Measurements from ENCODE around the gene CFAP97D2.
"Not testable (repeated sequence)": the region's sequence is repeated elsewhere in the genome, so short reads cannot be mapped to it uniquely, and the experiment has no call there.

CFAP97D2 gene

DNA sequence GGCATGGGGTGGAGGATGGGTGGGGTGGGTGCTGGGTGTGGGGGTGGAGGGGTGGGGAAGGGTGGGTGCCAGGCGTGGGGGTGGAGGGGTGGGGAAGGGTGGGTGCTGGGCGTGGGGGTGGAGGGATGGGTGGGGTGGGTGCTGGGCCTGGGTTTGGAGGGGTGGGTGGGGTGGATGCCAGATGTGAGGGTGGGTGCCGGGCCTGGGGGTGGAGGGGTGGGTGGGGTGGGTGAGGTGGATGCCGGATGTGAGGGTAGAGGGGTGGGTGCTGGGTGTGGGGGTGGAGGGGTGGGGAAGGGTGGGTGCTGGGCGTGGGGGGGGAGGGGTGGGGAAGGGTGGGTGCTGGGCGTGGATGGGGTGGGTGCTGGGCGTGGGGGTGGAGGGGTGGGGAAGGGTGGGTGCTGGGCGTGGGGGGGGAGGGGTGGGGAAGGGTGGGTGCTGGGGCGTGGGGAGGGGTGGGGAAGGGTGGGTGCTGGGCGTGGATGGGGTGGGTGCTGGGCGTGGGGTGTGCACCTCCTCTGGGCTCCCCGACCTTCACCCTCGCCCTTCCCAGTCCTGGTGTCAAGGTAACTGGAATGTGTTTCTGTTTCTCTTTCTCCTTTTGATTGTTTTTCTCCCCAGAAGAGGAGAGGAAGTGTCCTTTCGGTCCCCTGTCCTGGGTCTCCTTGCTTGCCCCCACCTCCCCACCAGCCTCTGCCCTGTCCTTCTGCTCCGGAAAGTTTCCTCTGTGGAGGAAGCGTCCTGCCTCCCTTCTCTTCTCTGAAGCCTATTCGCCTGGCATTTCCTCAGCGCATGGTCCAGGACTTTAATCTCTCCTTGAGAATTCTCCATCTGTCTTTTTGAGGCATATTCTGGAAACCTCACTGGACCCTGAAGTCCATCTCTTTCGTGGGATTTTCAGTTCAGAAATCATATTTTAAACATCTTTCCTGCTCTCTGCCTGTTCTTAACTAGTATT lies 22.9 kb upstream of the CFAP97D2 start:
- no peak for FAIRE-seq
- DNase-seq (ENCODE audit: extremely low spot score, insufficient read length, low read depth) = no peak

DNA sequence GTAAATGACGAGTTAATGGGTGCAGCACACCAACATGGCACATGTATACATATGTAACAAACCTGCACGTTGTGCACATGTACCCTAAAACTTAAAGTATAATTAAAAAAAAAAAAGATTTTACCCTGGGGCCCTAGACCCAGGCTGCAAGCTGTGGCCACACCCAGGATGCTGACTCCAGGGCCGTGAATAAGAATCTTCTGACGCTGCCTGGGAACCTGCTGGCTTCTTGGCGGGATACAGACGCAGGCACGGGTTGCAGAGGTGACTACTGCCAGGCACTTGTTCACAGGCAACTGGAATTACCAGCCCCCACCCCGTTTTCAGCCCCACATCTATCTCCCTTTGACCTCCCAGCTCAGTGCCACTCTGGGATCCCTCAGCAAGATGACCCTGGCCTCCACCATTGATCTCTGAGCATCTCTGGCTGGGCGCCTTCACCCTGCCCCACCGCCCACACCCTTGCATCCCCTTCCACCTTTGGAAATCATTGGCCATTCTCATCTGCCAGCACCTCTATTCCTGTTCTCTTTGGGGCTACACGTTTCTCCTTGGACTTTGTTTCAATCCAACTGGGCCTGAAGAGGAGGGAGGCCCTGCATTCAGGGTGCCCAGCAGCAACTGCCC lies 21.1 kb upstream of the CFAP97D2 start:
- no peak for DNase-seq (ENCODE audit: extremely low spot score, insufficient read length, low read depth)
- FAIRE-seq = no peak

DNA sequence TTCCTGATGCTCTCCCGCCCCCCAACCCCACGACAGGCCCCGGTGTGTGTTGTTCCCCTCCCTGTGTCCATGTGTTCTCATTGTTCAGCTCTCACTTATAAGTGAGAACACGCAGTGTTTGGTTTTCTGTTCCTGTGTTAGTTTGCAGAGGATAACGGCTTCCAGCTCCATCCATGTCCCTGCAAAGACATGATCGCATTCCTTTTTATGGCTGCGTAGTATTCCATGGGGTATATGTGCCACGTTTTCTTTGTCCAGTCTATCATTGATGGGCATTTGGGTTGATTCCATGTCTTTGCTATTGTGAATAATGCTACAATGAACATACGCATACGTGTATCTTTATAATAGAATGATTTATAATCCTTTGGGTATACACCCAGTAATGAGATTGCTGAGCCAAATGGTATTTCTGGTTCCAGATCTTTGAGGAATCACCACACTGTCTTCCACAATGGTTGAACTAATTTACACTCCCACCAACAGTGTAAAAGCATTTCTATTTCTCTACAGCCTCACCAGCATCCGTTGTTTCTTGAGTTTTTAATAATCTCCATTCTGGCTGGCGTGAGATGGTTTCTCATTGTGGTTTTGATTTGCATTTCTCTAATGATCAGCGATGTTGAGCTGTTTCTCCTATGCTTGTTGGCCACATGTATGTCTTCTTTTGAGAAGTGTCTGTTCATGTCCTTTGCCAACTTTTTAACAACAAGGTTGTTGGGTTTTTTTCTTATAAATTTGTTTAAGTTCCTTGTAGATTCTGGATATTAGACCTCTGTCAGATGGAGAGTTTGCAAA lies 20.0 kb upstream of the CFAP97D2 start:
- not testable (repeated sequence) for DNase-seq (ENCODE audit: extremely low spot score, insufficient read length, low read depth)
- FAIRE-seq = peak; percentile 78

DNA sequence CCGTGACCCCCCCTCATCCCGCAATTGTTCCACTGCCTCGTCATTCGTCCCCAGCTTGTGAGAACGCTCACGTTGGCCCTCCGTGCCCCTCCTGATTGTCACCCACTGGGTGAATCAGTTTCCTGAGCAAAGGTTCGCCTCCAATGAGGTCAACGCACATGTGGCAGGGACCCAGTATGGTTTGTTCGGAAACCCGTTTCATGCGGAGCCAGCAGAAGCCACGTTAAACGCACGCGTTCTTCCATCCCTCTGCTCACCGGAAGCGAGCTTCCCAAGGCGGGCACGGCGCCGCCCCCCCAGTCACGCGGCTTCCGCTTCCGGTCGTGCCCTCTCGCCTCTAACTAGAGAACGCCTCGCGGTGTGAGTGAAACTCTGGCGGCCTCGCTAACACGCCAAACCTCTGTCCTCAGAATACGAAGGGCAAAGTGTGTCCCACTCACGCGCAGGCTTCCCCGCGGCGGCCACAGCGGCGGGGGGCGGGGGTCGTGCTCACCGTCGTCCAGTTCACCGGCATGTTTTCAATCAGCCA lies 18.0 kb upstream of the CFAP97D2 start:
- FAIRE-seq (no peak), DNase-seq (ENCODE audit: extremely low spot score, insufficient read length, low read depth) (no peak)

DNA sequence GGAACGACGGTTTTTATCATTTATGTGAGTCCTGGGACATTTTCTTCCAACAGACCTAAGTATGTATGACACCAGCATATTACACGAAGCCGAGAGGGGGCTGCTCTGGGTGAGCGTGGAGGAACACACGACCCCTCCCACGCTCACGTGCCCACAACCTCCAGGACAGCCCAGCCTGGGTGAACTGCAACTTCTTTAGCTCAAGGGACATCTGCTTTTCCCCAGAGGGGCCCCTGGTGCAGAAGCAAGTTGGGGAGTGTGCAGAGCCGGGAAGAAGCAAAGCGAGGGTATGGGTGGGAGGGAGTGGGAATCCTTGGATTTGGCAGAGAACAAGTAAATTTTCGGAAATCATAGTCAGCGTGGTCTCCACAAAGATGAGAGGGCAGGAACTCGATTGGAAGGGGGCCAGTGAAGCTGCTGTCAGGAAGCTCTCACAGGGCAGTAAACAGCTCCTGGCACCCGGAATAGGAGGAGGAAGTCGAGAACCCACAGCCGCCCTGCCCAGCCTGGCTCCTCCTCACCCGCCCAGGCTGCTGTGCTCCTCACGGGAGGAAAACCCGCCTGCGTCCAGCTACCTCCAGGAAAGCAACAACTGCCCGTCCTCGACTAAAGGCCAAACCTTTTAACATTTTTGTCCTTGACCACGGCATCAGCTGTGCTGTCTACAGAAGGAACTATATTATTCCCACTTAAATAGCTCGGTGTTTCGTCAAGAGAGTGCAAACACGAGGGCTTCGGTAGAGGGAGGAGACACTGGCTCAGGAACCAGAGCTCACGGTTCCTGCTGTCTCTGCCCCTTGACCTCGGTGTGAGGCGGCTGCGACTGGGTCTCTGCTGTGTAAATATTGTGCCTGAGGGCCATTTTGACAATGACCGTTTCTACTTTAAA lies 17.2 kb upstream of the CFAP97D2 start:
- no peak for FAIRE-seq
- DNase-seq (ENCODE audit: extremely low spot score, insufficient read length, low read depth) = no peak

DNA sequence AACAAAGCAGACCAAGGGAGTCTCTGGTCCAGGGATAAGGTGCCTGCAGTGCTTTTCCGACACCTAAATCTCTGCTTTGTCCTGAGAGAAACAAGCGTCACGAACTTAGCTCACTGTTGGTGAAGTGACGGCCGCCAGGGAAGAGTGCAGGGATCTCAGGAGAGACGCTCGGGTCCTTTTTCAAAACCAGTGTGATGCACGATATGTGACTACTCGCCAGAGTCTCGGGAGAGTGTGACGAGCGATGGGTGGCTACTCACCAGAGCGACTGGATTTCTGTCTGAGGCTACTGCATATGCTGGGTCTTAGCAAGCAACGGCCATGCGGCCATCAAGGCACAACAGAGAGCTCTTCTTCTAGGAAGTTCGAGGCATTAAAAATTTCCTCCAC lies 16.5 kb upstream of the CFAP97D2 start:
- DNase-seq (ENCODE audit: extremely low spot score, insufficient read length, low read depth) (no peak), FAIRE-seq (no peak)

DNA sequence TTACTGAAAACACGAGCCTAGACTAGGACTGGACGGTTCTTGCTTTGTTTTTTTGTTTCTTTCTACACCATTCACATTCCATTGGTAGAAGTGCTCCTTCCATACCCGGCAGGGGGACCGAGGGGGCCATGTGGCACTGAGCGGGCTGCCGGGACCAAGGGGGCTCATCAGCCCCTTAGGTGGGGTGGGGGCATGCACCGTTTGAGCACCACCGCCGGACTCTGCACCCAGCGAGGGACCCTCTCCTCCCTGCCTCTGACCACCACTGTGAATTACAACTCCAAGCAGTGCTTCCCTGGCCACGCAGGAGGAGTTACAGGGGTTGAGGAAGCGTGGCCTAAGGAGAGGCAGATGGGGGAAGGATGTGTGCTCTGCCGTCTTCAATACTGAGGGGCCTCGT lies 15.0 kb upstream of the CFAP97D2 start:
- FAIRE-seq (no peak), DNase-seq (ENCODE audit: extremely low spot score, insufficient read length, low read depth) (no peak)

DNA sequence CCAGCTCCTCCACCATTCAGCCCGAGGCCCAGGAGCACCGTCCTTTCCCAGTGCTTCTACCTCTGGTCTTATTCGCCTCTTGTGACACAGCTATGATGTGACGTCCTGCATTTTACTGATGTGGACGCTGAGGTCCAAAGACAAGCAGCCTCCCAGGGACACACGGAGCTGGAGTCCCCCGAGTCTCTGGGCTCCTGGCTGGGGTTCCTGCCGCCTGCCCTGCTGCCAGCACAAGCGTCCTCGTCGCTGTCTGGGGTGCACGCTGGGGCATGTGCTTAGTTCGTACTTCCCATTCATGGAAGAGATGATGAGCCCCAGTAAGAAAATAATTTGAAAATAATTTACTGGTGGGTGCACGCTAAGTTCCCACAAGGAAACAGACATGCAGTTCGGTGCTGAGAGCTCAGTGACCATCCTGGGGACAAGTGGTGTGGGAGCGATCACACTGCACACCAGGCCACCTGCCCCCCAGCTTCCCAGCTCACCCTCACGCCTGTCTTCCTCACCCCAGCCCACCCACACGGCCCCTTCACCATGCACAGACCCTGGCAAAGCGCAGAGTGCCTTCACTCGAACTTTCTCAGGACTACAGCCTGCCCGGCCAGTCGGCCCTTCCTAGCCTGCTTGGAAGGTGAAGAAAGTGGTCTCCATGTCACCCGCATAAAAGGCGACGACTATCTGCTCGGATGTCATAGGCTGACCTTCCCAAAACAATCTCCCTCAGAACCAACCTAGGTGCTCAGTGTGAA lies 14.2 kb upstream of the CFAP97D2 start:
- DNase-seq (ENCODE audit: extremely low spot score, insufficient read length, low read depth) (no peak), FAIRE-seq (no peak)

DNA sequence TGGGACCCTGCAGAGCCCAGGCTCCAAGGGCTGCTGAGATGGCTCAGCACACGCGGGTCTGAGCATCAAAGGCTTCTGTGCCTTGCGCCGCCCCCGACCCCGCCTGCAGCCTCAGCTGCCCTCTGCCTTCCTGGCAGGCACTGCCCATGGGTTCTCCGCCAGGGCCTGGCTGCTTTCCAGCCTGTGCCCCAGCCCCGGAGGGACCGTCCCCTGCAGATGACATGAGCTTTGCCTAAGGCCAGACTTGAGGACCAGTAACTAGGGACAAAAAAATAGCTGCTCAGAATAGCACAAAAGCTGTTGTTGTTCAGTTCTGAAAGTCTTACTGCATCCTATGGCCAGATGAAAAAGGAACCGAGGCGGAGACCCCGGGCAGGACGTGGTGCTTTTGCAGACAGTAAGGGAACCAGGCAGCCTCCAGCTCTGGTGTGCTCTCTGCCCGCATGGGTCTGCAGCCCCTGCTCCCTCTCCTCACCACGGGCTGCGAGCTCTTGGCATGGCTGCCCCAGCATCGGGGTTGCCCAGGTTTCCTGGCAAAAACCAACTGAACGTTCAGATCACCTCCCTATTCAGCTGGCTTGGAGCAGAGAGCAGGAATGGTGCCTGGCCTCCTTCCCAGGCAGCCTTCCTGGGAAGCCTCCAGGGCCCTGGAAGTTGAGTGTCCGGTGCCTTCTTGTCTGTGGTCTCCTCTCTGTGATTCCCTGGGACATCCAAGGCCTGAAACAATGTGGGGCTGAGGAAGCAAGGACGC lies 12.5 kb upstream of the CFAP97D2 start:
- DNase-seq (ENCODE audit: extremely low spot score, insufficient read length, low read depth) = no peak
- FAIRE-seq = no peak

DNA sequence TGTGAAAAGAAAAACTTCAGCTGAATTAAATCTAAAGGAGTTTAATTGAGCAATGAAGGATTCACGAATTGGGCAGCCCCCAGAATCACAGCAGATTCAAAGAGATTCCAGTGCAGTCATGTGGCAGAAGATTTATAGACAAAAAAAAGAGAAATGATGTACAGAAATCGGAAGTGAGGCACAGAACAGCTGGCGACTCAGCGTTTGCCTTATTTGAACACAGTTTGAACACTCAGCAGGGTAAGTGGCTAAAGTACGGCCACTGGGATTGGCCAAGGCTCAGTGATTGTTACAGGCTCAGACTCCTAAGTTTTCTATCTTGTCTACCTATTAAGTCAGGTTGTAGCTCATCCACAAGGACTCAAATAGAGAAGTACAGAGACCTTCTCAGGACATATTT lies 11.6 kb upstream of the CFAP97D2 start:
- DNase-seq (ENCODE audit: extremely low spot score, insufficient read length, low read depth) (no peak), FAIRE-seq (no peak)

DNA sequence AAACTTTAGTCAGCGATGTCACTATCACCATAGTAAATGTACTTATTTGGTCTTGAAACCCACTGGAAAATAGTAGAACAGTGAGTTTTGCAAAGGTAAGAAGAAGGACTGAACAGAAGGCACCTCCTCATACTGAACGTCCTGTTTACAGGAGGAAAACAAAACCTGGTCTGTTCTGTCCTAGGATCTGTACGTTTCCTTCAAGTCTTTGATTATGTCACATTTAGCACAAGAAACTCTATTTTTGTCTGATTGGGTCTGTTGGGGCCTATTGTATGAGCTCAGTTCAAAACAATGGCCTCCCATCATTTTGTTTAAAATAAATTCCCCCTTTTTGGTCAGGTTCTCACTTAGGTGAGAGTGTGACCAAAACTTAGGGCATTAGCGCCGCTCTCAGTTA lies 11.2 kb upstream of the CFAP97D2 start:
- FAIRE-seq (no peak), DNase-seq (ENCODE audit: extremely low spot score, insufficient read length, low read depth) (no peak)

DNA sequence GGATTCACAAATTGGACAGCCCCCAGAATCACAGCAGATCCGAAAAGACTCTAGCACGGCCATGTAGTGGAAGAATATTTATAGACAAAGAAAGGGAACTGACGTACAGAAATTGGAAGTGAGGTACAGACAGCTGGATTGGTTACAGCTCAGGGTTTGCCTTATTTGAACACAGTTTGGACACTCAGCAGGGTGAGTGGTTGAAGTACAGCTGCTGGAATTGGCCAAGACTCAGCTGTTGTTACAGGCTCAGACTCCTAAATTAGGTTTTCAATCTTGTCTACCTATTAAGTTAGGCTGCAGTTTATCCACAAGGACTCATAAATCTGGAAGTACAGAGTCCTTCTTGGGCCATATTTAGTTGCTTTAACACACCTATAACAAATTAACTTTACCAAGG lies 5.8 kb upstream of the CFAP97D2 start:
- FAIRE-seq = no peak
- no peak for DNase-seq (ENCODE audit: extremely low spot score, insufficient read length, low read depth)

DNA sequence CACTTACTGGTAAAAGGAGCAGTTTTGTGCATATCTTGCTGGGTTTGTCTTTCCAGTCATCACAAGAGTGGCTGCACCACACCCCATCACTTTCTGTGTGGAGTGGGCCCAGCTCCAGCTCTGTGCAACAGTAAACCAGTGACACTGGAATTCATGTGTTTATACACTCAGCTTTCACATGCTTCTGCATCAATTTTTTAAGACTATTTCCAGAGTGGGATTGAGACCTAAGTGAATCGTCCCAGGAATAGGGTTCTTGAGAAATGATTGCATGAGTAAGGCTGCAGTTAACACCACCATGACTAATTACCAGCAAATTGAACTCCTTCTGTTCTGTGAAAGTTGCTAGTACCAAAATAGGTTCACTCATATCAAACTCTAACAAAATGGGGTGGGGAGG lies 5.3 kb upstream of the CFAP97D2 start:
- no peak for FAIRE-seq
- no peak for DNase-seq (ENCODE audit: extremely low spot score, insufficient read length, low read depth)

DNA sequence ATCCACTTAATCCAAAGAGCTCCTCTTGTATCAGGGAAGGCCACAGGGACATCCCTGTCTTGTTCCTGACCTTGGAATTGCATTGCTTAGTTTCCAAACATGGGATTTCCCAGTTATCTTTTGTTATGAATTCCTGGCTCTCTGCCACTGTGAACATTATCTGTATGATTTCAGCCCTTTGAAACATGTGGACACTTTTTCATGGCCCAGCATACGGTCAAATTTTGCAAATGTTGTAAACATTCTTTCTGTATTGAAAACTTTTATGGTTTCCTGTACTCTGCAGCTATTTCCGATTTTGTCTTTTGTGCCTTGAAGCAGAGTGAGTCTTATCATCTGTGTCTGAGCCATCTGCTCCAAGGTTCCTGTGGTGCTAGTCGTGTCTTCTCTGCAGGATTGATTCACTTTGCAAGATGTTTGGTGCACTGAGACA lies 4.5 kb upstream of the CFAP97D2 start:
- FAIRE-seq (no peak), DNase-seq (ENCODE audit: extremely low spot score, insufficient read length, low read depth) (no peak)

DNA sequence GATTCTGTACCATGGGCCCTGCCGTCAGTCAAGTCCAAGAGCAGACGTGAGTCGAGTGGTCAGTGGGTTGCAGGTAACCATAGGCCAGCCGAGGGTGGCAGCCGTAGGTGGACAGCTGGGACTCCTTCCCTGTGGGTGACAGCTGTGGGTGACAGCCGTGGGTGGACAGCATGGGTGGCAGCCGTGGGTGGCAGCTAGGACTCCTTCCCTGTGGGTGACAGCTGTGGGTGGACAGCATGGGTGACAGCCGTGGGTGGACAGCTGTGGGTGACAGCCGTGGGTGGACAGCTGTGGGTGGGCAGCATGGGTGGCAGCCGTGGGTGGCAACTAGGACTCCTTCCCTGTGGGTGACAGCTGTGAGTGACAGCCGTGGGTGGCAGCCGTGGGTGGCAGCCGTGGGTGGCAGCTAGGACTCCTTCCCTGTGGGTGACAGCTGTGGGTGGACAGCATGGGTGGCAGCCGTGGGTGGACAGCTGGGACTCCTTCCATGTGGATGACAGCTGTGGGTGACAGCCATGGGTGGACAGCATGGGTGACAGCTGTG lies 2.6 kb upstream of the CFAP97D2 start:
- DNase-seq (ENCODE audit: extremely low spot score, insufficient read length, low read depth); FAIRE-seq: not testable (repeated sequence)

DNA sequence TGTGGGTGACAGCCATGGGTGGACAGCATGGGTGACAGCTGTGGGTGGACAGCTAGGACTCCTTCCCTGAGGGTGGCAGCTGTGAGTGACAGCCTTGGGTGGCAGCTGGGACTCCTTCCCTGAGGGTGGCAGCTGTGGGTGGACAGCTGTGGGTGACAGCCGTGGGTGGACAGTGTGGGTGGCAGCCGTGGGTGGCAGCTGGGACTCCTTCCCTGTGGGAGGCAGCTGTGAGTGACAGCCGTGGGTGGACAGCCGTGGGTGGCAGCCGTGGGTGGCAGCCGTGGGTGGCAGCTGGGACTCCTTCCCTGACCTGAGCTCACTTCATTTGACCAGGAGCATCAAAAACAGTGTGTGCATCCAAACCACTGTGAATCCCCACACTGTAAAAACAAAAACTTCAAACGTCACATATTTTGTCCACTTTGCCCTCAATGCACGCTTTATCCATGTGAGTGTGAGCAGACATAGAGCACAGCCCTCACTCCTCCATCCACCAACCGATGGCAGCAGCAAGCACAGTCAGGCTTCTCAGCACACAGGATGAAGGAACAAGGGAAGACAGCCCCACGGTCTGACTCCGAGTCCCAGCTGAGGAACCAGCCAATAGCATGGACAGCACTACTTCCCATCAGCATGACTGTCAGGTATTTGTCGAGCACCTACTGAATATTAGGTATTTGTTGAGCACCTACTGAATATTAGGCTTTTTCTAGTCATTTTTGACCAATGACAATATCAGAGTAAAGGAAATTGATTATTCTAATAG lies 1.6 kb upstream of the CFAP97D2 start:
- DNase-seq (ENCODE audit: extremely low spot score, insufficient read length, low read depth) = no peak
- no peak for FAIRE-seq

All from GM18507 (cell line).